C4-2B (cell line): Measurements from ENCODE around the gene CXCR4.

Experiments
- CTCF ChIP-seq: fragments of 450-650 bp; conservative IDR thresholded peaks from 2 replicates; pipeline ENCODE4 v1.5.1; 2017; ENCODE audit warnings: mild to moderate bottlenecking
- ZFX ChIP-seq: fragments of 450-650 bp; IDR thresholded peaks from 2 replicates; pipeline ENCODE4 v1.6.1; 2017

- TF ChIP-seq CTCF (no peak), ZFX (no peak)
Observed at GRCh38 chr2:136065384-136065783, 52.6 kb downstream of the CXCR4 start.
